ENCODE results near the gene DDX39A. TPM values are rescaled to one million over a fixed set of nuclear protein-coding genes. Genes with fewer than 3 reads are reported as not detected.
A peak's percentile ranks its signal among the peaks of the same experiment; 100 is the strongest.

DDX39A gene
- total RNA-seq, 4 donors from 2014 or later = 66.4 to 286 (median 163) TPM

- TF ChIP-seq POLR2A (IDR thresholded peaks at IDR 0.05) = no peak
- TF ChIP-seq CTCF (IDR thresholded peaks at IDR 0.05) = no peak
- no peak for TF ChIP-seq POLR2AphosphoS5 (IDR thresholded peaks at IDR 0.05)
- in situ Hi-C loops (cut with MboI; ENCODE audit: low pct_ligation_motif_present in 1 of 4, low pct_unique_long_range_greater_than_20kb in 1 of 4, low sequenced_read_pairs in 3 of 4) (no loop called here), intact Hi-C loops (cut with DNase I; ENCODE audit: low total_unique reads) (no loop called here)
- DNase-seq = no peak
- Histone ChIP-seq H3K27ac (no peak overlapping the region), H3K27me3 (no peaks in the 10 kb centered on the region), H3K9me3 (no peaks in the 10 kb centered on the region), H3K4me1 (peaks cover 11 to 29% (median 22%) of the 10 kb centered on the region in 4 donors), H3K36me3 (peaks cover 0 to 4% (median 0%) of the 10 kb centered on the region in 4 donors), H3K4me3 (no peak overlapping the region)
- WGBS, 2 donors (ENCODE audit: low coverage in 1 of 2) = 64 to 75% methylated on average over 4 to 9 of the region's 9 CpGs
Measured at GRCh38 chr19:14439014-14439413, 19.9 kb upstream of the DDX39A start.

- 87% methylated on average over 7 of the region's 7 CpGs; no CpG with 5 or more reads in 1 of the 2 donors for WGBS, 2 donors (ENCODE audit: low coverage in 1 of 2)
- no peak for DNase-seq
- TF ChIP-seq POLR2AphosphoS5 (IDR thresholded peaks at IDR 0.05) (no peak), POLR2A (IDR thresholded peaks at IDR 0.05) (no peak), CTCF (IDR thresholded peaks at IDR 0.05) (no peak), EP300 (IDR thresholded peaks at IDR 0.05; ENCODE audit: low read depth) (no peak)
- H3K27ac ChIP-seq = no peak overlapping the region
- H3K27me3 ChIP-seq = no peaks in the 10 kb centered on the region
- no peaks in the 10 kb centered on the region for H3K9me3 ChIP-seq
- H3K4me1 ChIP-seq = peaks cover 18 to 38% (median 28%) of the 10 kb centered on the region in 4 donors
- in situ Hi-C loops (cut with MboI; ENCODE audit: low pct_ligation_motif_present in 1 of 4, low pct_unique_long_range_greater_than_20kb in 1 of 4, low sequenced_read_pairs in 3 of 4) = no loop called here
- H3K36me3 ChIP-seq = peaks cover 0 to 4% (median 0%) of the 10 kb centered on the region in 4 donors
- intact Hi-C loops (cut with DNase I; ENCODE audit: low total_unique reads) = no loop called here
- H3K4me3 ChIP-seq = no peak overlapping the region
Measured at GRCh38 chr19:14437578-14438140, 18.5 kb upstream of the DDX39A start.

- H3K4me1 ChIP-seq = peaks cover 18 to 44% (median 34%) of the 10 kb centered on the region in 4 donors
- H3K27me3 ChIP-seq = peaks cover 18% of the 10 kb centered on the region
- H3K27ac ChIP-seq = peak overlapping the region; percentile 73 to 94 (median 87)
- DNase-seq = no peak
- 72 to 100% methylated on average over 2 to 17 of the region's 17 CpGs for WGBS, 2 donors (ENCODE audit: low coverage in 1 of 2)
- intact Hi-C loops (cut with DNase I; ENCODE audit: low total_unique reads) = no loop called here
- TF ChIP-seq EP300 (IDR thresholded peaks at IDR 0.05; ENCODE audit: low read depth) (no peak), CTCF (IDR thresholded peaks at IDR 0.05) (no peak), POLR2A (IDR thresholded peaks at IDR 0.05) (no peak), POLR2AphosphoS5 (IDR thresholded peaks at IDR 0.05) (no peak)
- H3K9me3 ChIP-seq = no peaks in the 10 kb centered on the region
- in situ Hi-C loops (cut with MboI; ENCODE audit: low pct_ligation_motif_present in 1 of 4, low pct_unique_long_range_greater_than_20kb in 1 of 4, low sequenced_read_pairs in 3 of 4) = no loop called here
- no peaks in the 10 kb centered on the region for H3K36me3 ChIP-seq
- no peak overlapping the region for H3K4me3 ChIP-seq
Measured at GRCh38 chr19:14435320-14436050, 16.3 kb upstream of the DDX39A start.

GRCh38 chr19:14434543-14435319 lies 15.6 kb upstream of the DDX39A start:
- Histone ChIP-seq H3K36me3 (no peaks in the 10 kb centered on the region), H3K27me3 (peaks cover 18% of the 10 kb centered on the region), H3K27ac (peak overlapping the region; percentile 73 to 94 (median 87)), H3K4me1 (peaks cover 14 to 39% (median 31%) of the 10 kb centered on the region in 4 donors), H3K9me3 (no peaks in the 10 kb centered on the region), H3K4me3 (peak overlapping the region in 2 of 4 donors; percentile 82 to 85)
- DNase-seq = peak; percentile 59
- TF ChIP-seq POLR2A (IDR thresholded peaks at IDR 0.05) = no peak
- TF ChIP-seq POLR2AphosphoS5 (IDR thresholded peaks at IDR 0.05) = peak in 1 of 3 donors; percentile 16
- TF ChIP-seq CTCF (IDR thresholded peaks at IDR 0.05) = no peak
- WGBS, 2 donors (ENCODE audit: low coverage in 1 of 2) = 55% methylated on average over 23 of the region's 23 CpGs; no CpG with 5 or more reads in 1 of the 2 donors
- in situ Hi-C loops (cut with MboI; ENCODE audit: low pct_ligation_motif_present in 1 of 4, low pct_unique_long_range_greater_than_20kb in 1 of 4, low sequenced_read_pairs in 3 of 4) (no loop called here), intact Hi-C loops (cut with DNase I; ENCODE audit: low total_unique reads) (no loop called here)
